H1 (cell line): ENCODE results near the gene ENTPD2. TPM values are rescaled to one million over a fixed set of nuclear protein-coding genes. Genes with fewer than 3 reads are reported as not detected.
A peak's percentile ranks its signal among the peaks of the same experiment; 100 is the strongest.

Source experiments
- CTCF ChIA-PET: fragments of 300-600 bp; sonication (Branson Sonifier 250); formaldehyde crosslinking; loops from one replicate; lab custom pipeline; 2021; ENCODE audit not compliant: partially characterized antibody; lab: Charles Lee
- POLR2A ChIA-PET: fragments of 300-600 bp; sonication (Branson Sonifier 250); formaldehyde crosslinking; loops from one replicate; lab custom pipeline; 2021; ENCODE audit warnings: inconsistent platforms; ENCODE audit not compliant: partially characterized antibody; lab: Charles Lee
- DNase-seq, 2 experiments: peaks; one replicate each; pipeline versions ENCODE4 v3.0.0 to v3.0.0-alpha.2; 2010 to 2022; ENCODE audit warnings: low spot score in 2 of 2, low read depth in 1 of 2, mixed read lengths in 1 of 2
- FAIRE-seq: peaks from 2 replicates; lab custom pipeline; 2011; peaks lifted over from hg19 to GRCh38; lab: Jason Lieb, UNC
- H2AFZ ChIP-seq: 2 replicates; pipeline ENCODE4 v1.8.1; 2012; ENCODE audit warnings: low read length, inconsistent platforms
- H2AK5ac ChIP-seq: 2 replicates; pipeline ENCODE4 v1.6.1; 2013; ENCODE audit warnings: low read depth, low read length
- H2BK120ac ChIP-seq: replicated peaks from 2 replicates; pipeline ENCODE3; 2013; ENCODE audit warnings: low read depth, low read length, inconsistent platforms
- H2BK12ac ChIP-seq: 2 replicates; pipeline ENCODE4 v1.6.1; 2013; ENCODE audit warnings: low read depth, low read length
- H2BK15ac ChIP-seq: 2 replicates; pipeline ENCODE4 v1.6.1; 2013; ENCODE audit warnings: low read length
- H2BK20ac ChIP-seq: 2 replicates; pipeline ENCODE4 v1.6.1; 2013; ENCODE audit warnings: low read length
- H2BK5ac ChIP-seq: 2 replicates; pipeline ENCODE4 v1.6.1; 2013; ENCODE audit warnings: low read depth, low read length
- H3K14ac ChIP-seq: 2 replicates; pipeline ENCODE4 v1.6.1; 2013; ENCODE audit warnings: inconsistent platforms; ENCODE audit not compliant: insufficient read length
- H3K18ac ChIP-seq: 2 replicates; pipeline ENCODE4 v1.6.1; 2013; ENCODE audit warnings: low read length; ENCODE audit errors: extremely low read depth
- H3K23ac ChIP-seq: 2 replicates; pipeline ENCODE4 v1.6.1; 2013; ENCODE audit warnings: inconsistent platforms; ENCODE audit not compliant: insufficient read length
- H3K23me2 ChIP-seq: 2 replicates; pipeline ENCODE4 v1.6.1; 2013; ENCODE audit warnings: low read depth, low read length
- H3K27ac ChIP-seq: 2 replicates; pipeline ENCODE4 v1.6.1; 2011; ENCODE audit warnings: low read depth, low read length, inconsistent platforms
- H3K27me3 ChIP-seq, 4 experiments: replicated peaks in 1 of 4; 1 replicate in 1 of 4; 2 replicates in 3 of 4; pipeline versions ENCODE4 v1.6.1 to v1.8.1; 2011 to 2013; ENCODE audit warnings: low read length in 3 of 4, mild to moderate bottlenecking in 3 of 4, inconsistent platforms in 2 of 4, mixed read lengths in 2 of 4, moderate library complexity in 1 of 4; ENCODE audit not compliant: control insufficient read depth in 3 of 4, insufficient read depth in 3 of 4; ENCODE audit errors: extremely low read depth in 1 of 4
- H3K36me3 ChIP-seq, 4 experiments: 2 replicates each; pipeline versions ENCODE4 v1.6.1 to v1.8.1; 2011 to 2013; ENCODE audit warnings: mild to moderate bottlenecking in 4 of 4, low read length in 3 of 4, moderate library complexity in 2 of 4, control low read depth in 1 of 4, inconsistent platforms in 1 of 4; ENCODE audit not compliant: insufficient read depth in 4 of 4, control insufficient read depth in 2 of 4
- H3K4ac ChIP-seq: replicated peaks from 2 replicates; pipeline ENCODE3; 2013; ENCODE audit warnings: low read length, low read depth, mixed read lengths, inconsistent platforms; ENCODE audit not compliant: insufficient read length
- H3K4me1 ChIP-seq, 4 experiments: replicated peaks in 1 of 4; 1 replicate in 1 of 4; 2 replicates in 3 of 4; pipeline versions ENCODE4 v1.6.1 to v1.8.1; 2011 to 2013; ENCODE audit warnings: low read length in 3 of 4, inconsistent platforms in 2 of 4, mixed read lengths in 1 of 4; ENCODE audit not compliant: insufficient read depth in 4 of 4, control insufficient read depth in 3 of 4
- H3K4me2 ChIP-seq, 2 experiments: 2 replicates each; pipeline versions ENCODE4 v1.6.1 to v1.8.1; 2011 to 2013; ENCODE audit warnings: low read depth in 2 of 2, low read length in 2 of 2, control low read depth in 1 of 2, inconsistent platforms in 1 of 2, mild to moderate bottlenecking in 1 of 2; ENCODE audit not compliant: insufficient read depth in 1 of 2
- H3K4me3 ChIP-seq, 4 experiments: fragments of 200-600, 300-600 bp in 1 of 4; sonication (generic), shearing (Covaris generic), sonication (Bioruptor Twin) in 1 of 4; 2 replicates each; pipeline versions ENCODE4 v1.5.1 to v1.8.1; 2011 to 2016; ENCODE audit warnings: low read length in 4 of 4, low read depth in 3 of 4, control low read depth in 2 of 4, inconsistent platforms in 2 of 4, mild to moderate bottlenecking in 2 of 4, mixed read lengths in 1 of 4, moderate library complexity in 1 of 4; ENCODE audit not compliant: insufficient read depth in 2 of 4; ENCODE audit errors: extremely low read depth in 1 of 4
- H3K56ac ChIP-seq: replicated peaks from 2 replicates; pipeline ENCODE3; 2013; ENCODE audit warnings: low read depth, mild to moderate bottlenecking, mixed read lengths, low read length, inconsistent platforms; ENCODE audit not compliant: insufficient read length
- H3K79me1 ChIP-seq: 2 replicates; pipeline ENCODE4 v1.6.1; 2013; ENCODE audit warnings: low read depth, low read length, control low read depth
- H3K79me2 ChIP-seq, 2 experiments: 2 replicates each; pipeline versions ENCODE4 v1.6.1 to v1.8.1; 2012 to 2013; ENCODE audit warnings: low read length in 2 of 2, mild to moderate bottlenecking in 2 of 2, inconsistent platforms in 1 of 2; ENCODE audit not compliant: insufficient read depth in 2 of 2, control insufficient read depth in 1 of 2
- H3K9ac ChIP-seq, 4 experiments: replicated peaks in 1 of 4; 1 replicate in 1 of 4; 2 replicates in 3 of 4; pipeline versions ENCODE4 v1.6.1 to v1.8.1; 2011 to 2013; ENCODE audit warnings: low read depth in 3 of 4, low read length in 3 of 4, control low read depth in 2 of 4, mild to moderate bottlenecking in 2 of 4, moderate library complexity in 2 of 4, inconsistent platforms in 1 of 4; ENCODE audit errors: extremely low read depth in 1 of 4
- H3K9me3 ChIP-seq, 2 experiments: 2 replicates each; pipeline versions ENCODE4 v1.6.1 to v1.8.1; 2012 to 2013; ENCODE audit warnings: mild to moderate bottlenecking in 2 of 2, moderate library complexity in 2 of 2, control low read depth in 1 of 2, inconsistent platforms in 1 of 2, low read depth in 1 of 2, low read length in 1 of 2, mixed read lengths in 1 of 2; ENCODE audit not compliant: insufficient read depth in 2 of 2
- H4K20me1 ChIP-seq, 2 experiments: replicated peaks in 1 of 2; 2 replicates each; pipeline versions ENCODE3 to v1.8.1; 2011 to 2013; ENCODE audit warnings: inconsistent platforms in 2 of 2, low read length in 2 of 2, mild to moderate bottlenecking in 1 of 2; ENCODE audit not compliant: insufficient read depth in 2 of 2, control insufficient read depth in 1 of 2
- H4K5ac ChIP-seq: 2 replicates; pipeline ENCODE4 v1.6.1; 2013; ENCODE audit warnings: low read length, low read depth, mixed read lengths, inconsistent platforms; ENCODE audit not compliant: insufficient read length
- H4K8ac ChIP-seq: 2 replicates; pipeline ENCODE4 v1.8.0; 2013; ENCODE audit warnings: mild to moderate bottlenecking, moderate library complexity, low read length, inconsistent platforms; ENCODE audit not compliant: insufficient read depth; ENCODE audit errors: extremely low read depth
- H4K91ac ChIP-seq: replicated peaks from 2 replicates; pipeline ENCODE3; 2013; ENCODE audit warnings: low read length, mixed read lengths, inconsistent platforms; ENCODE audit not compliant: insufficient read length
- GTF2F1 ChIP-seq: IDR thresholded peaks from 2 replicates; pipeline ENCODE4 v1.6.1; 2012; ENCODE audit warnings: low read depth, low read length, improper control_type of control experiment, borderline replicate concordance
- TCF12 ChIP-seq: IDR thresholded peaks from 2 replicates; pipeline ENCODE4 v1.6.1; 2011; ENCODE audit warnings: low read depth, mild to moderate bottlenecking, low read length
- WGBS, 2 experiments: shearing (Covaris generic) in 1 of 2; methylation state at CpG; one replicate each; pipeline versions ENCODE4 v1.1.6 to v1.1.7; 2013 to 2015; ENCODE audit warnings: low lambda C conversion rate in 2 of 2, mixed read lengths in 2 of 2, inconsistent platforms in 1 of 2, low coverage in 1 of 2, missing lambda C conversion rate in 1 of 2; ENCODE audit not compliant: insufficient replicate concordance in 2 of 2, insufficient coverage in 1 of 2, insufficient read length in 1 of 2; ENCODE audit errors: extremely low coverage in 1 of 2, missing lambda C conversion rate in 1 of 2; 5-methylcytosine and 5-hydroxymethylcytosine counted together
- polyA plus RNA-seq, 7 experiments: library from polyadenylated mRNA; depleted of rRNA in 3 of 7; stranded (reverse) in 5 of 7; unstranded in 2 of 7; fragments of >200 nt in 5 of 7; fragments of 200-250 nt in 2 of 7; gene quantifications; 1 replicate in 5 of 7; 2 replicates in 1 of 7; 4 replicates in 1 of 7; pipeline versions ENCODE4 v1.2.1 to v1.2.3, GENCODE V29; 2011 to 2013; ENCODE audit warnings: missing spikeins in 2 of 7, mixed read lengths in 2 of 7
- total RNA-seq: library from RNA; stranded (reverse); fragmentation: NEBNext Ultra II Directional; extraction: Animal tissue kit (Norgen Biotek cat#: 25700); gene quantifications from 2 replicates; pipeline ENCODE4 v1.2.1, GENCODE V29; 2021

Gene ENTPD2
- total and polyA plus RNA-seq, 2 of the 8 experiments (the other 6 are each of a cell fraction or from before 2014, with no cell fraction given), result 0.65 to 3.8 TPM

DNA sequence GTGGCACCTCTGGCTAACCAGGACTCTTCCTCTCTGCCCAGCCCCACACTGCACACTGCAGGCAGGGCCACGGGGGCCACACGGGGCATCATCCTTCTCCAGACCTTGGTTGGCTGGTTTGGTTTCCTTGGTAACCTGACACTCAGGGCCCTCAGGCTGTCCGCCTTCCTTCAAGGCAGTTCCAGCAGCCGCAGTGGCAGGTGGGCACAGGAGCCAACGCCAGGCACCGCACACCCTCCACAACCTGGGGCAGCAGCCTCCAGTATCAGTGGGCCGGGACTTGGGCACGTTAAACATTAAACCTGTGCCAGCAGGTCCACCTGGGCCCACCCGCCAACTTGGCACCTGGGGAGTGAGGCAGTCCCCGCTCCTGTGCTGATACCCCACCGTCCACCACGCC is 9.8 kb downstream of the ENTPD2 start:
- Histone ChIP-seq H3K56ac (no peak overlapping the region), H2AK5ac (0 out of 2 replicates have a peak overlapping the region, but pooled peaks have one; percentile 24), H2BK12ac (no peak overlapping the region), H3K27ac (no peak overlapping the region), H3K27me3 (peaks cover 12 to 33% (median 22%) of the 10 kb centered on the region in 4 experiments), H4K20me1 (peaks cover 8 to 20% of the 10 kb centered on the region in 2 experiments), H3K9ac (no peak overlapping the region), H3K23me2 (peaks cover 12% of the 10 kb centered on the region; the same call in 1 of the 2 replicates), H3K4me2 (no peak overlapping the region; a peak in 1 of 4 replicates), H3K4me3 (no peak overlapping the region), H2BK120ac (no peak overlapping the region), H3K23ac (no peak overlapping the region), H4K5ac (no peak overlapping the region), H3K79me1 (peaks cover 9% of the 10 kb centered on the region), H3K4me1 (peaks cover 3 to 13% (median 7%) of the 10 kb centered on the region in 4 experiments; a peak in 6 of 7 replicates), H3K79me2 (peaks cover 0 to 4% of the 10 kb centered on the region in 2 experiments; a peak in 1 of 4 replicates), H3K9me3 (no peaks in the 10 kb centered on the region), H4K91ac (no peak overlapping the region), H2AFZ (no peak overlapping the region), H3K36me3 (peaks cover 0 to 3% (median 0%) of the 10 kb centered on the region in 4 experiments; a peak in 1 of 8 replicates), H3K14ac (no peak overlapping the region), H3K18ac (no peak overlapping the region), H3K4ac (no peak overlapping the region), H2BK20ac (no peak overlapping the region), H2BK5ac (no peak overlapping the region), H2BK15ac (no peak overlapping the region), H4K8ac (no peak overlapping the region)
- WGBS, 2 experiments, result 85% methylated on average over 10 of the region's 12 CpGs; no CpG with 5 or more reads in 1 of the 2 experiments
- DNase-seq (no peak), FAIRE-seq (no peak)
- no peak for TF ChIP-seq GTF2F1
- TF ChIP-seq TCF12, result no peak
- POLR2A ChIA-PET, result interaction anchor here (2.4 kb wide), 1 partner anchor 14 kb away, joined by 5 read pairs; no protein-coding TSS in a partner anchor
- CTCF ChIA-PET, result interaction anchor here (0.9 to 4.1 kb wide), 8 partner anchors 9 to 96 kb away, joined by 3 to 27 read pairs (median 8); partner anchors contain the start of gene FUT7
